Mucosa of gallbladder (tissue), 1 donor: ENCODE data around the gene CPB2. TPM values are rescaled to one million over a fixed set of nuclear protein-coding genes. Genes with fewer than 3 reads are reported as not detected.

Experiments used
- DNase-seq: peaks from one replicate; pipeline ENCODE4 v3.0.0-alpha.2; 2020; ENCODE audit warnings: low spot score
- total RNA-seq: library from RNA; stranded (reverse); gene quantifications from one replicate; pipeline ENCODE4 v1.2.1, GENCODE V29; 2021
- donor health status: DM: no; HTN: no; CAD: no.

CPB2 gene
- total RNA-seq, 1 donor from 2014 or later = 13.3 TPM

GRCh38 chr13:46052319-46053161 lies 52.3 kb downstream of the CPB2 start, which contains the start of gene ZC3H13:
Gene ZC3H13, minus strand, starts transcription at chr13:46052746. Its CDS starts 7,239 bp downstream, at chr13:46045507.
- DNase-seq = peak; percentile 95

GRCh38 chr13:46051968-46052318 lies 52.9 kb downstream of the CPB2 start:
- DNase-seq = no peak

- DNase-seq = no peak
These were observed 54.1 kb downstream of the CPB2 start for GRCh38 chr13:46050771-46051170.

GRCh38 chr13:46045424-46045823 lies 59.4 kb downstream of the CPB2 start:
- DNase-seq = no peak

DNA sequence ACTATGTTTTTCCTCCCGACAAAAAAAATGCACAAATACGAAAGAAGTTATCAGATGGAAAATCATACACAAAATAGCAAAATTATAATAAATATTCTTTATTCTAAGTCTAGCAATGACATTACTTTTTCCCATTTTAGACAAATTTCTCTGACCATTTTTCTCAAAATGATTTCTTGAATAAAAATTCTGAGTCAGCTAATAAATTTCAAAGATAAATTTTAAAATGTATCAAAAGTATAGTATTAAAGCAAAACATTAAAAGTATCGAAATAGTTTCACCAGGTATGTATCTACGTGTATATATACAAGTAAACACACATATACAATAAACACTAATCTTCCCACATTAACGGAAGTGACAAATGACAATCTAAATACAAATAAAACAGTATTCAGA lies 61.2 kb downstream of the CPB2 start:
- DNase-seq = no peak

- no peak for DNase-seq
These were observed 63.4 kb downstream of the CPB2 start for GRCh38 chr13:46041419-46041839.

DNA sequence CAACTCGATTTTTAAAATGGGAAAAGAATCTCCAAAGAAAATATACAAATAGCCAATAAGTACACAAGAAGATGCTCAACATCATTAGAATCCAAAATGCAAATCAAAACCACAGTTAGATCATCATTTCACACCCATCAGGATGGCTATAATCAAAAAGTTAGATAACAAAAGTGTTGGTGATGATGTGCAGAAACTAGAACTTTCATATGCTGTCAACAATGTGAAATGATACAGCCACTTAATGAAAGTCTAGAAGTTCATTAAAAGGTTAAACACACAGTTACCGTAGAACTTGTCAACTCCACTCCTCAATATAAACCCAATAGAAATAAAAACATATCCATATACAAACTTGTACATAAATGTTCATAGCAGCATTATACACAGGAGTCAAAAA lies 64.1 kb downstream of the CPB2 start:
- no peak for DNase-seq

DNA sequence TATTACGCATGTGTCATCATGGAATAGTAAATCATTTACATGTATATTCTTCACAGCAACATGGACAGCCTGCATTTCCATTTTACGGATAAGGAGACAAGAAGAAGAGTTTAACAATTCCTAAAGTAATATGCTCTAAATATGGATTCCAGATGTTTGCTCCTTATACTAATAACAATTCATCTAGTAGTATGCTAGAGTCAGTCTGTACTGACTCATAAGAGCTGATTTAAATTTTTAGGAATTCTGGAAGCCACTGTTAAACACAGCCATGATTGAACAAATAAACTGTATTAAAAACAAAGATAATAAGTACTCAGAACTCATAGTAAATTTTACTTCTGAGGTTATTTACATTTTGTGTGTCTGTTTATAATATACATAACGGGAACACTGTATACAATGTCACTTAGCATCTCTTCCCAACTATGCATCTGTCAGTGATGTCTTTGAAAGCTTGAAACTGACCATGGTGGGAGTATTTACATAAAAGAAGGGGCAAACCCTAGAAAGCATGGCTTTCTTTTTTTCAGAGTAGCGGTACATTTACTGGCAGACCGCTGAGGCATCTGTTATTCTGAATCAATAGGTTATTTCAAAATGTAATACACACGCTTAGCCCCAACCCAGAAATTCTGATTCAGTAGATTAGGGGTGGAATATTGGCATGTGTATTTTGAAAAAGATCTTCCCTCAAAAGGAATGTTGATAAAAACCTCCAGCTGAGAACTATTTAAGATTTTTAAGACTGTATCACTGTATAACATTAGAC lies 65.2 kb downstream of the CPB2 start:
- no peak for DNase-seq

DNA sequence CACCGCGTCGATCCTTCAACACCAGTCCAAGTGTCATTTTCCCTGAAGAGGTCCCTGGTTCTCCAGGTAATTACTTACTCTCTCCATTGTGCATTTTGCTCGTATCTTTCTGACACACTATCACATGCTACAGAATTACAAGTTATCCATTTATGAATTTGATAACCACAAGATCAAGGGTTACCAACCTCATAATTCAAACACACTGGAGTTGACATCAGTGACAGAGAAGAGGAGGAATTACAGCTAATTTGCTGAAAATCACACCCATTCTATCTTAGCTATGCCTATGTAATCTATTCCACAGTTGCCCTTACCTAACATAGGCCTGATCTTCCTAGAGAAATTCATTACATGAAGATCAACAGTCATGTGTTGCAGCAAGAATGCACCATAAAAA lies 66.5 kb downstream of the CPB2 start:
- no peak for DNase-seq

- DNase-seq = no peak
These were observed 69.8 kb downstream of the CPB2 start for GRCh38 chr13:46035066-46035465.

DNA sequence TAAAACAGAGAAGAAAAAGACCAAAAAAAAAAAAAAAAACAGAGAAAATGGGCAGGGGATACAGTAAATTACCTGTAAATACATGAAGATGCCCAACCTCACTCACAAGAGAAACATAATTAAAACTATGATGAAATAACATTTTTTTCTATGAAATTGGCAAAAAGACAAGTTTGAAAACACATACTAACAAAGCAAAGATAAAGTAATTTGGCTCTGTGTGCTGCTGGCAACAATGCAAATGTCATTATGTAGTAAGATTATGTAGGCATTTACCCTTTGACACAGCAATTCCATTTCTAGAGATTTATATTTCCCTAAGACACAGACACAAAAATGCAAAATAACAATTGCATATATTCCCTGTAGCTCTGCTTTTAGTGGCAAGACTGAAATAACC lies 72.5 kb downstream of the CPB2 start:
- DNase-seq = no peak

DNA sequence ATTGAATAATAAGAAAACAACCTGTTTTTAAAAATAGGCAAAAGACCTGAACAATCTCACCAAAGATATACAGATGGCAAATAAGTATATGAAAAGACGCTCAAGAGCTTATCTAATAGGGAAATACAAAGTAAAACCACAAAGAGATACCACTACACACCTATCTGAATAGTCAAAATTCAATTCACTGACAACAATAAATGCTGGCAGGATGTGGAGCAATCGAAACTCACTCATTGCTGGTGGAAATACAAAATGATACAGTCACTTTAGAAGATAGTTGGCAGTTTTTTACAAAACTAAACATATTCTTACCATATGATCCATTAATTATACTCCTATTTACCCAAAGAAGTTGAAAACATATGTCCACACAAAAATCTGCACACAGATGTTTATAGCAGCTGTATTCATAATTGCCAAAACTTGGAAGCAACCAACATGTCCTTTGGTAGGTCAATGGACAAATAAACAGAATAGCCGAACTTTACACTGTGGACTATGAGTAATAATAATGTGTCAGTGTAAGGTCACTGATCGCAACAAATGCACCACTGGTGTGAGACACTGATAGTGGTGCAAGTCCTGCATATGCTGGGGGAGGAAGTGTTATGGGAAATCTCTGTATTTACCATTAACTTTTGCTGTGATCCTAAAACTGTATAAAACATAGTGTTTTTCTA lies 73.1 kb downstream of the CPB2 start:
- DNase-seq = no peak

DNA sequence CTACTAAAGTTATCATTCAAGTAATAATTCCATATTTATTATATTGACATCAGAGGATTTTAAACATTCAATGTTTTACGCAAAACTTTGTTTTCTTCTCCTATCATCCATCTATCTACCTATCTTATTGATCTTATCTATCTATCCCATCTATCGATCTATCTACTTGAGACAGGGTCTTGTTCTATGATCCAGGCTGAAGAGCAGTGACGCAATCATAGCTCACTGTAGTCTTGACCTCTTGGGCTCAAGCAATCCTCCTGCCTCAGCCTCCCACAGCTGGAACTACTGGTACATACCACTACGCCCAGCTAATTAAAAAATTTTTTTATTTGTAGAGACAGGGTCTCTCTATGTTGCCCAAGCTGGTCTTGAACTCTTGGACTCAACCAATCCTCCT lies 79.7 kb downstream of the CPB2 start:
- DNase-seq = no peak

GRCh38 chr13:46022481-46022880 lies 82.4 kb downstream of the CPB2 start:
- no peak for DNase-seq

- no peak for DNase-seq
These were observed 88.6 kb downstream of the CPB2 start for GRCh38 chr13:46016216-46016615.

GRCh38 chr13:46015366-46015765 lies 89.5 kb downstream of the CPB2 start:
- DNase-seq = no peak

GRCh38 chr13:46012404-46012803 lies 92.4 kb downstream of the CPB2 start:
- no peak for DNase-seq

GRCh38 chr13:46010148-46010547 lies 94.7 kb downstream of the CPB2 start:
- DNase-seq = no peak

- no peak for DNase-seq
These were observed 96.2 kb downstream of the CPB2 start for GRCh38 chr13:46008631-46009030.

DNA sequence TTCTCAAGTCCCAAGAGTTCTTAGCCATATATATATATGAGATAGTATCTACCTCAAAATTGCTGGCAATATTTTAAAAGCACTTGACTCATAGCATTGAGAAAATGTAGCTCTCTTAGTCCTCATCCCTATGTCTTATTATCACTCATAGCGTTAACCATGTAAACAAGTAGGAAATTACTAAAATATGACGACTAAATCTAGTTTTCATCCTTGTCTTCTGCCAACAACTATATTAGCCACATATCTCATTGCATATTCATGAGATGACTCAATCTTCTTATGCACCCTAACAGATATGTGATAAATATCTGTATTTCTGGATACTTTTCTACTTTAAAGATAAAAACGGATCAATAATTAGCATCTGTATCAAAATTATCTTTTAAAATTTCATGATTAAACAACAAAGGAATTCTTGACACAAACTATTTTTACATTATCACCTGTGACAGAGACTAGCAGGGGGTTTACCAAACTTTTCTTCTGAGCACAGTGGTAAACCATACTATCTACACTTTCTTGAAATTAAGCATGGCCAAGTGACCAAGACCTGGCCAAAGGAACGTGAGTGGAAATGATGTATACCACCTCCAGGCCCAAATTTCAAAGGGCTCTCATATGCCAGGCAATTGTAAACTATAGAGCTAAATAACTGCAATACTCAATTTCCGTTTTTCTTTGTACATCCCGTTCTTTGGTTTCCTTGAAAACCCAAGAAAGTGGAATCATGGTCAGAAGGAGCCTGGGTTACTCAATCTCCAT lies 98.0 kb downstream of the CPB2 start:
- no peak for DNase-seq

GRCh38 chr13:46004491-46004890 lies 100.3 kb downstream of the CPB2 start:
- no peak for DNase-seq
